Measurements from ENCODE around the gene C1QTNF1.
A peak's percentile ranks its signal among the peaks of the same experiment; 100 is the strongest.

C1QTNF1 gene

DNA sequence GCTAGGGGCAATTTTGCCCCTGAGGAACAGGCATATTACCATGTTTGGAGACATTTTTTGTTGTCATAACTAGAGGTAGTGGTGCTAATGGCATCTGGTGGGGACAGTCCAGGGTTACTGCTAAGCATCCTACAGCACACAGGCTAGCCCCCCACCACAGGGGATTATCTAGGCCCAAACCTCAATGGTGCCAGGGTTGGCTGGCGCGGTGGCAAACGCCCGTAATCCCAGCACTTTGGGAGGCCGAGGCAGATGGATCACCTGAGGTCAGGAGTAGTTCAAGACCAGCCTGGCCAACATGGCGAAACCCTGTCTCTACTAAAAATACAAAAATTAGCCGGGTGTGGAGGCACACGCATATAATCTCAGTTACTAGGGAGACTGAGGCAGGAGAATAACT is 15.2 kb downstream of the C1QTNF1 start:
- no peak for DNase-seq (ENCODE audit: low read depth in 1 of 2, low spot score in 1 of 2)

DNA sequence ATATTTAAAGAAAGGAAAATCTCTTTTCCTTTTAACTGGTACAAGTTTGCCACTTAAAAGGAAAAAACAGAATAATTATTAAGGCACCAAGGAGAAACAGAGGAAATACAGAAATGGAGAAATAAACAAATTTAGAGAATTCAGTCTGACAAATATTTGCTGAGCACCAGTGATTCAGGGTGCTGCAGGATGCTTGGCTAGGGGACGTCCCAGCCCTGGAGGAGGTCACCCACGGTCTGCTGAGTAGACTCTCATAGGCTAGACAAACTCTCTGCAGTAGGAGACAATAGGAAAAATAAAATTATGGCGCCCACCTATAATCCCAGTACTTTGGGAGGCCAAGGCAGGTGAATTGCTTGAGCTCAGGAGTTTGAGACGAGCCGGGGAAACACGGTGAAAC is 15.9 kb downstream of the C1QTNF1 start:
- no peak for DNase-seq (ENCODE audit: low read depth in 1 of 2, low spot score in 1 of 2)

DNA sequence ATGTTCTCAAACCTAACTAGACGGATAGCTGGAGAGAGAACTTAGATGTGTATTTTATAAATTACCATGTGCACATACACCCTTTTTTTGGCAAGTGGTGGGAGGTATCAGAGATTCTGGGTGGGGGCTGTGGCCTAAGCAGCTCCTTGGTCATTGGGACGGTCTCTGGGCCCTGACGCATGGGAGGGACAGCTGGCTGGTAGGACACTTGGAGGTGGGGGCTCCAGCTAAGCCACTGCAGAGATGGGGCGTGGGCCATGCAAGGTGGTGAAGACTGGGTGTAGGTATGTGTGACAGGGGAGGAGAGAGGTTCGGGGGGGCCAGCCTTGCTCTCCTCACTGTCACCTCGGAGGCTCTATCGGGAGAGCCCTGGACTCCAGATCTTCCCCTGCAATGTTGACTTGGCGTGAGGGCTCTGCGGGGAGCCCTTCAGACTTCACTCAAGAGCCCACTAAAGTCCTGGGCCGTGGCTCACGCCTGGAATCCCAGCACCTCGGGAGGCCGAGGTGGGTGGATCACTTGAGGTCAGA is 17.1 kb downstream of the C1QTNF1 start:
- DNase-seq (ENCODE audit: low read depth in 1 of 2, low spot score in 1 of 2) = no peak

DNA sequence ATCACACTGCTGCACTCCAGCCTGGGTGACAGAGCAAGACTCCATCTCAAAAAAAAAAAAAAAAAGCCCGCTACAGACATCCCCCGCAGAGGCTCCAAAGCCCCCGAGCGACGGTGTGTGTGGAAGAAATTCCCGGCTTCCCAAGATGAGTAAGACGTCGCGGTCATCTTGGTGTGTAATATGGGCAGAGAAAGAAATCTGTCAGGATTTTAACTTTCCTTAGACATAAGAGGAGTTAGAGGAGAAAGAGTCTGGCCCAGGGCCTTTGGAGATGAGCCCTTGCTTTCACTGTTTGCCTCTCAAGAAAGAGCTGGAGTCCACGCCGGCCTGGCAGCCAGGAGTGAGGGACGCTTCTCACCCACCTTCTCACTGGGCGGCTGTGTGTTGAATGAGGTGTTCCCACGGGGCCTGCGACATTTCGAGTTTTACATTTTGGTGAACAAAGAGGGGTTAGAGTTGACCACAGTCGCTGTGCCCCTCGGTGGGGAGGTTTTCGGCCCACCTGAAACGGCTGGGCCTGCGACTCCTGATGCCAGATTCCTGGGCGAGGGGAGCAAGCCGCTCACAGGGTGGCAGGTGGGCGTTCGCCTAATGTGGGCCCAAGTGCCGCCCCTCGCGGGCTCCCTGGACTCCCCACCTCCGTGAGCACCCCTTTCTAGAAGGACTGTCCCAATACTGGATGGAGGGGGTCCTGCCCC is 17.9 kb downstream of the C1QTNF1 start:
- DNase-seq (ENCODE audit: low read depth in 1 of 2, low spot score in 1 of 2) = no peak

DNA sequence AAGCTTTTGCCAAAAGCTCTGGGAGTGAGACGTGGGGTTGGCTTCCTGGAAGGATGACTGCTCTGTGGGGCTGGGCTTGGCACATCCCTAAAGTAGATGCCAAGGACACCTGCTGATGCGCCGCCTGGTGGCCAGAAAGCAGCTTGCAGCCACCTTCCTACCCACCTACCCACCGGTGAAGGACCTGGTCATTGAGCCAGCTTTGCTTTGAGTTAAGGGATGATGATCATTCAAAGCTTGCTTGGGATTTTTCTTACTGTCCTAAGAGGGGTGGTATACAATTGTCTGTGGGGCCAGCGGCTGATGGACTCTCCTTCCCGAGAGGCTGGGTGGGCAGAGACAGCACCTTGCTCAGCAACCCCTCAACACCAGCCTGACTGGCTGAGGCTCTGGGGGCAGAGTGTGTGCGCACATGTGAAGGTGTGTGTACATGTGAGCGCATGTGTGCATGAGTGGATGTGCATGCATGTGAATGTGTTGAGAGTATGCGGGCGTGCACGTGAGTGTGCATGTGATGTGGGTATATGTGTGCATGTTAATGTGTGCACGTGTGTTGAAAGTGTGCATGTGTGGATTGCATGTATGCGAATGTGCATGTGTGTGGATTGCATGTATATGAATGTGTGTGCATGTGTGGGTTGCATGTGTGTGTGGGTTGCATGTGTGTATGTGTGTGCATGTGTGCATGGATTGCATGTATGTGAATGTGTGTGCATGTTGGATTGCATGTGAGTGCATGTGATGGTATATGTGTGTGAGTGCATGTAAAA is 18.6 kb downstream of the C1QTNF1 start:
- DNase-seq (ENCODE audit: low read depth in 1 of 2, low spot score in 1 of 2) = peak; percentile 53 to 55

DNA sequence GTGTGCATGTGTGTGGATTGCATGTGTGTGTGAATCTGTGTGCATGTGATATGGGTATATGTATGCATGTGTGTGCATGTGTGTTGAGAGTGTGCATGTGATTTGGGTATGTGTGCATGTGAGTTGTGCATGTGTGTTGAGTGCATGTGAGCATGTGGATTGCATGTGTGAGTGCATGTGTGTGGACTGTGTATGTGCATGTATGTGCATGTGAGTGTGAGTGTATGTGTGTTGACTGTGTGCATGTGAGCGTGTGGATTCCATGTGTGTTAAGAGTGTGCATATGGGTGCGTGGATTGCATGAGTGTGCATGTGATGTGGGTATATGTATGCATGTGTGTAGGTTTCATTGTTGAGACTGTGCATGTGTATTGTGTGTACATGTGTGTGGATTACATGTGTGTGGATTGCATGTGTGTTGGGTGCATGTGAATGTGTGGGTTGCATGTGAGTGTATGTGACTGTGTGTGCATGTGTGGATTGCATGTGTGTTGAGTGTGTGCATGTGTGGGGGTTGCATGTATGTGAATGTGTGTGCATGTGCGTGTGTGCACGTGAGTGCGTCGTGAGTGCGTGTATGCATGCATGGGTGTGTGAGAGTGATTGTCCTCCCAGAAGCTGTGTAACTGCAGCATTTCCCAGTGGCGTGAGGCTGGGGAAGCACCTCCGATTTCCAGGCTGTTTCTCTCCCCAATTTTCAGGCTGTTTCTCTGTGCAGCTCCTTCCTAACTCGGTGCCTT is 19.4 kb downstream of the C1QTNF1 start:
- no peak for DNase-seq (ENCODE audit: low read depth in 1 of 2, low spot score in 1 of 2)

DNA sequence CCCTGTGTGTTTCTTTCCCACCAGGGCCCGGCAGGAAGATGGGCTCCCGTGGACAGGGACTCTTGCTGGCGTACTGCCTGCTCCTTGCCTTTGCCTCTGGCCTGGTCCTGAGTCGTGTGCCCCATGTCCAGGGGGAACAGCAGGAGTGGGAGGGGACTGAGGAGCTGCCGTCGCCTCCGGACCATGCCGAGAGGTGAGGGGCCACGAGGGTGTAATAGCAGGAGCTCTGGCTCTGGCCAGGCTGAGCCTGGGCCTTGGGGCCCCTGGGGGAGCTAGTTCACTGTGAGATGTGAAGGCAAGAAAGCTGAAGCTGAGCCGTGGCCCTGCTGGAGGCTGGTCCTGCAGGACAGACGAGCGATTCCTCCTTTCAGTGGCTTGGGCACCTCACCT is 20.0 kb downstream of the C1QTNF1 start:
- DNase-seq (ENCODE audit: low read depth in 1 of 2, low spot score in 1 of 2) = no peak

DNA sequence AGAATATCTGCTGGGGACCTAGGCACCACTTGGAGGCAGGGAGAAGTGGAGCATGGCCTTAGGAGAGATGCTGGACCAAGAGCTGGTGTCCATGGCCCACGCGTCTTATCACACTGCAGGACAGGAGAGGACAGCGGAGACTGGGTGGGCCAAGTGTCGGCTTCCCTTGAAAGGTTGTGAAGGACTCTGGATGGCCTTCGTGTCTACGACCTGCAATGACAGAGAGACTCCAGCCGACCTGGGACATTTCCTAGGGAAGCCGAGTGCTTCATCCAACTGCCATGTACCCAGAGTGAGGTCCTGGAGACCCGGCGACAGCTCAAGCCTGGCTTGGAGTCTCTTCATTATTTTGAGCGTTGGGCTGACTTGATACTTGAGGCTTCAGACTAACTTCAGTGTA is 20.5 kb downstream of the C1QTNF1 start:
- no peak for DNase-seq (ENCODE audit: low read depth in 1 of 2, low spot score in 1 of 2)

DNA sequence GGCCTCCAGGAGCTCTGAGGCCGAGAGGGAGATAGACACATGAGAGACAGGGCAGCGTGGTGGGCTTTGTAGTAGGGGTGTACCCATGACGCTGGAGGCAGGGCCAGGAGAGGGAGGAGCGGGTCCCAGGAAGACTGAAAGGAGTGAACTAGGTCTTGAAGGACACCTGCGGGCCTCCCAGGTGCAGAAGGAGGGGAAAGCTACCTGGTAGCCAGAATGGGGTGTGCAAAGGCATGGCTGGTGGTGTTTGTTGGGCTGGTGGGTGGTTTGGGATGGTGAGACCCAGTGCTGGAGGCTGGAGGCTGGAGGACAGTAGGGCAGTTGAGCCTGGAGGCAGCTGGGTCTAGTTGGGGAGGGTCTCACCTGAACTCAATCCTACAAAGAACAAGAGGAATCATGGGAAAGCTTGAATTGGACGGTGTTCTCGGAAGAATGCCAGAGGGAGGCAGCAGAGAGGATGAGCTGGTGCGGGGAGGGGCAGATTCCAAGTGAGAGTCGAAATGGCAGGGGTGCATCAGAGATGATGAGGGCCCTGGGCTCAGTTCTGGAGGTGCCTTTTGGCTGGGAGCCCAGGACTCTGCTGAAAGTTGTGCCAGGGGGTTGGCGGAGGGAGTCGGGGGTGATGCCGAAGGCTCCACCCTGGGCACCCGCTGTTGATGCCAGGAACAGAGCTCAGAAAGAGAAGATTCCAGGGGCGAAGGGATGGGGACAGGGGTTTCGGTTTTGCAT is 21.2 kb downstream of the C1QTNF1 start:
- no peak for DNase-seq (ENCODE audit: low read depth in 1 of 2, low spot score in 1 of 2)

DNA sequence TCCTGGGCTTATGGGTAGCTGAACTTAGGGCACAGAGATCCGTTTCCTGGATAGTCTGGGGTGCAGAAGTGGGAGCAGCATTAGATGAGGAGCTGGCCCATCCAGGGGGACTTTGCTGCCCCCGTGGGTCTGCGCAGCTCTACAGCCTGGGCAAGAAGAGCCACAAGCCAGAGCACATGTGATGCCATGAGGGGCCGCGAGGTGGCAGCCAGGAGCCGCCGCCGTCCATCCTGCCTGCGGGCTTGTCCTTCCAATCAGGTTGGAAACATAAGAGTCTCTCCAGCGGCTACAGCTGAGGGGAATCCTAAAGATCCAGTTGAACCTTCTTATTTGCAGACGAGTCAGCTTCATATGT is 21.9 kb downstream of the C1QTNF1 start:
- peak; percentile 28 to 29 for DNase-seq (ENCODE audit: low read depth in 1 of 2, low spot score in 1 of 2)

DNA sequence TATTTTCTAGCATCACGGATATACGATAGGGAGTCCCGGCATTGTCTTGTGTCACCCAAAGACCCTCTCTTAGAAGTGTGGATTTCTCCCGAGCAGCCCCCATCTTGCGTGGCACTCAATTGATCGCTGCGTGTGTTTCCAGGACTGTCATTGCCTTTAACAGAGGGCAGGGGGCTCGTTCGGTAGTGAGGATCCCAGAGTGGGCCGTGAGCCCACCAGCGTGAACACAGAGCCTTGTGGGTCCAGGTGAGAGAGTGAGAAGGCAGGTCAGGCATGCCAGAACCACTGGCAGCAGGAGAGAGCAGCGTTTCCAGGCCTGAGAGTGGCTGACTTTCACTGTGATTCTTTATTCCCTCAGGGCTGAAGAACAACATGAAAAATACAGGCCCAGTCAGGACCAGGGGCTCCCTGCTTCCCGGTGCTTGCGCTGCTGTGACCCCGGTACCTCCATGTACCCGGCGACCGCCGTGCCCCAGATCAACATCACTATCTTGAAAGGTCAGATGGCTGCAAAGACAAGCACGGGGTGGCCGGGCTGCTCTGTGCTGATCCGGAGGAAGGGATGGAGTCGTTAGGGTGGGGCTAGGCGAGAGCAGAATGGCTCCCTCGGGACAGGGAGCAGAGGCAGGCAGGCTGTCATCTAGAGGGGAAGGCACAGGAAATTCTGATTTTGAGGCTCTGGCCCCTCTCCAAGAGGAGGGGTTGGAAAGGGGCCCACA is 22.4 kb downstream of the C1QTNF1 start:
- no peak for DNase-seq (ENCODE audit: low read depth in 1 of 2, low spot score in 1 of 2)

DNA sequence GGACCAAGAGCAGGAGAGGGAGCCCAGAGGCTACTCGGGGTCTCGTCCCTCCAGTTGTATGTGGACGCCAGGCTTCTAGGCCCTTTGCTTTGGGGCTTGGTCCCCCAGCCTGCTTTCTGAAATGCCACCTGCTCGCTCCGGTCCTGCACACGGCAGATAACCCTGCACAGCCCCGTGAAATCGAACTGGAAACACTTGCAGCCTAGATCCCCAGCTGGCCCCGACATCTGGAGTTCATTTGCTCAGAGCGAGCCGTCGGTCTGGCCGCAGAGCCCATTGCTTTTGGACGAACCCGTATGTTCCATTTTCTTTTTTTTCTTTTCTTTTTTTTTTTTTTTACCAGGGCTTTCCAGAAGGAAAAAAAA is 22.9 kb downstream of the C1QTNF1 start:
- no peak for DNase-seq (ENCODE audit: low read depth in 1 of 2, low spot score in 1 of 2)

DNA sequence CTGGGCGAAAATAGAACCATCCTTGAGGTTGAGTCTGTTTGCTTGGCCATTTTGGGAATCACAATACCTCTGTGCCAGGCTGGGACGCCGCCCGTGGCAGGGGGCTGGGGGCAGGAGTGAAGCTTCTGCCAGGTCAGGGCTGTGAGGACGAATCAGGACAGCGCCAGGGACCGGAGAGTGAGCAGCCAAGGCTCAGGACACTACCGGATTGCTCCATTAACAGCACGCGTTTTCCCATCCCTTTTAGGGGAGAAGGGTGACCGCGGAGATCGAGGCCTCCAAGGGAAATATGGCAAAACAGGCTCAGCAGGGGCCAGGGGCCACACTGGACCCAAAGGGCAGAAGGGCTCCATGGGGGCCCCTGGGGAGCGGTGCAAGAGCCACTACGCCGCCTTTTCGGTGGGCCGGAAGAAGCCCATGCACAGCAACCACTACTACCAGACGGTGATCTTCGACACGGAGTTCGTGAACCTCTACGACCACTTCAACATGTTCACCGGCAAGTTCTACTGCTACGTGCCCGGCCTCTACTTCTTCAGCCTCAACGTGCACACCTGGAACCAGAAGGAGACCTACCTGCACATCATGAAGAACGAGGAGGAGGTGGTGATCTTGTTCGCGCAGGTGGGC is 23.4 kb downstream of the C1QTNF1 start:
- no peak for DNase-seq (ENCODE audit: low read depth in 1 of 2, low spot score in 1 of 2)

DNA sequence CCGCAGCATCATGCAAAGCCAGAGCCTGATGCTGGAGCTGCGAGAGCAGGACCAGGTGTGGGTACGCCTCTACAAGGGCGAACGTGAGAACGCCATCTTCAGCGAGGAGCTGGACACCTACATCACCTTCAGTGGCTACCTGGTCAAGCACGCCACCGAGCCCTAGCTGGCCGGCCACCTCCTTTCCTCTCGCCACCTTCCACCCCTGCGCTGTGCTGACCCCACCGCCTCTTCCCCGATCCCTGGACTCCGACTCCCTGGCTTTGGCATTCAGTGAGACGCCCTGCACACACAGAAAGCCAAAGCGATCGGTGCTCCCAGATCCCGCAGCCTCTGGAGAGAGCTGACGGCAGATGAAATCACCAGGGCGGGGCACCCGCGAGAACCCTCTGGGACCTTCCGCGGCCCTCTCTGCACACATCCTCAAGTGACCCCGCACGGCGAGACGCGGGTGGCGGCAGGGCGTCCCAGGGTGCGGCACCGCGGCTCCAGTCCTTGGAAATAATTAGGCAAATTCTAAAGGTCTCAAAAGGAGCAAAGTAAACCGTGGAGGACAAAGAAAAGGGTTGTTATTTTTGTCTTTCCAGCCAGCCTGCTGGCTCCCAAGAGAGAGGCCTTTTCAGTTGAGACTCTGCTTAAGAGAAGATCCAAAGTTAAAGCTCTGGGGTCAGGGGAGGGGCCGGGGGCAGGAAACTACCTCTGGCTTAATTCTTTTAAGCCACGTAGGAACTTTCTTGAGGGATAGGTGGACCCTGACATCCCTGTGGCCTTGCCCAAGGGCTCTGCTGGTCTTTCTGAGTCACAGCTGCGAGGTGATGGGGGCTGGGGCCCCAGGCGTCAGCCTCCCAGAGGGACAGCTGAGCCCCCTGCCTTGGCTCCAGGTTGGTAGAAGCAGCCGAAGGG is 24.2 kb downstream of the C1QTNF1 start:
- DNase-seq (ENCODE audit: low read depth in 1 of 2, low spot score in 1 of 2) = no peak

DNA sequence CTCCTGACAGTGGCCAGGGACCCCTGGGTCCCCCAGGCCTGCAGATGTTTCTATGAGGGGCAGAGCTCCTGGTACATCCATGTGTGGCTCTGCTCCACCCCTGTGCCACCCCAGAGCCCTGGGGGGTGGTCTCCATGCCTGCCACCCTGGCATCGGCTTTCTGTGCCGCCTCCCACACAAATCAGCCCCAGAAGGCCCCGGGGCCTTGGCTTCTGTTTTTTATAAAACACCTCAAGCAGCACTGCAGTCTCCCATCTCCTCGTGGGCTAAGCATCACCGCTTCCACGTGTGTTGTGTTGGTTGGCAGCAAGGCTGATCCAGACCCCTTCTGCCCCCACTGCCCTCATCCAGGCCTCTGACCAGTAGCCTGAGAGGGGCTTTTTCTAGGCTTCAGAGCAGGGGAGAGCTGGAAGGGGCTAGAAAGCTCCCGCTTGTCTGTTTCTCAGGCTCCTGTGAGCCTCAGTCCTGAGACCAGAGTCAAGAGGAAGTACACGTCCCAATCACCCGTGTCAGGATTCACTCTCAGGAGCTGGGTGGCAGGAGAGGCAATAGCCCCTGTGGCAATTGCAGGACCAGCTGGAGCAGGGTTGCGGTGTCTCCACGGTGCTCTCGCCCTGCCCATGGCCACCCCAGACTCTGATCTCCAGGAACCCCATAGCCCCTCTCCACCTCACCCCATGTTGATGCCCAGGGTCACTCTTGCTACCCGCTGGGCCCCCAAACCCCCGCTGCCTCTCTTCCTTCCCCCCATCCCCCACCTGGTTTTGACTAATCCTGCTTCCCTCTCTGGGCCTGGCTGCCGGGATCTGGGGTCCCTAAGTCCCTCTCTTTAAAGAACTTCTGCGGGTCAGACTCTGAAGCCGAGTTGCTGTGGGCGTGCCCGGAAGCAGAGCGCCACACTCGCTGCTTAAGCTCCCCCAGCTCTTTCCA is 25.1 kb downstream of the C1QTNF1 start:
- DNase-seq (ENCODE audit: low read depth in 1 of 2, low spot score in 1 of 2) = no peak

DNA sequence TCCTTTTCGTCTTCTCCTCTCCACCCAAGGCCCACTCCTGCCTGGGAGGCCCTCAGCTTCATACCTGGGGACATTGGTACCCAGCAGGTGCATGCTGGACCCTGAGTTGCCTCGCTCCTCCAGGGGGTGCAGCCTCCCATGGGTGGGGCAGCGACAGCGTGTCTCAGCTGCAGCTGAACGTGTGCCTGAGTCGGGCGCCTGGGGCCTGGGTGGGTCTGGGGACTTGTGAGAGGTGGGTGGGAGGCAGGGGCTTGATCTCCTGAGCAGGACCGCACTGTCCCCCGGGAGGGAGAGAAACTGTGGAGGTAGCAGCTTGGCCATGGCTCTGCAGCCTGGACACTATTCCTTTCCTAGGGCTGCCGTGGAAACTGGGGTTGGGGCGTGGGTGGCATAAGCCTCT is 25.9 kb downstream of the C1QTNF1 start:
- no peak for DNase-seq (ENCODE audit: low read depth in 1 of 2, low spot score in 1 of 2)

DNA sequence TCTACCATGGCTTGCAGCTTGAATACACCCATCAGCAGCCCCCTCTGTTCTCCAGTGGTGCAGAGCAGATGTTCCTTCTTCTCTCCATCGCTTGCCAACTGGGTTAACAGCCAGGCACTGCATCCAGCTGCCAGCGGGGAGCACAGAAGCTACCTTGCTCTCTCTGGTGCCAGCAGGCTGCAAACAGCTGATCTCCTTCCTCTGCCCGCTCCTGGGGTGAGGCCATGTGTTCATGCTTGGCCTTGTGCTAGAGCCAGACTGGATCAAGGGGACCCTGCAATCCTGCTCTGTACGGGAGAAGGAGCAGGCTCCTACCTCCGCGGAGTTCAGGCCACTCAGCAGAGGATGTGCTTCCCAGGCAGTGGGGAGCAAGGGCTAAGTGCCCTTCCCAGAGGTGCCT is 26.6 kb downstream of the C1QTNF1 start:
- DNase-seq (ENCODE audit: low read depth in 1 of 2, low spot score in 1 of 2) = no peak

DNA sequence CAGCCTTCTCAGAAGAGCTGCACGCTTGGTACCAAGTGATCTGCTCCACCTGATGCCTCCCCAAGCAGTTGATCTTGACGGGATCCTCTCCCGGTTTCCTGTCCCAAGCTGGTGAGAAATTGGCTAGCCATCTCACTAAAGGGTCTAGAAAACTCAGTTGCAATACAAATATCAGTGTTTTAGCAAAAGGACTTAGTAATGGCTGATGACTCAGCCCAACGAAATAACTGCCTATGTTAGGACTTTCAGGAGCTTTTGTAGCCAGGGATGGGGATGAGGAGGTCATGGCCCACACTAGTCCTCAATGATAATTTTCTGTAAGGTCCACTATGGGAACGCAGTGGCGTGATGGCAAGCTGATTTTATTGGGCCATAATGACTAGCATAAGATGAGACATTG is 27.3 kb downstream of the C1QTNF1 start:
- DNase-seq (ENCODE audit: low read depth in 1 of 2, low spot score in 1 of 2) = no peak

Data from activated T-helper 1 cell treated with anti-CD3 and anti-CD28 coated beads, Interleukin-2, amount 50 U/mL, for 16 hours (primary cell).